Trophoblast cell (in vitro differentiated cells and primary cell): ENCODE measurements around the gene PNPLA7.
"Not testable (repeated sequence)": the region's sequence is repeated elsewhere in the genome, so short reads cannot be mapped to it uniquely, and the experiment has no call there.

Experiments
- DNase-seq, 2 donors: peaks; one replicate each; pipeline ENCODE4 v3.0.0-alpha.2; 2016
- H2AFZ ChIP-seq: 2 replicates; pipeline ENCODE4 v1.6.1; 2013; ENCODE audit warnings: low read length, moderate library complexity, mild to moderate bottlenecking; ENCODE audit not compliant: insufficient read depth, poor library complexity
- H2AK5ac ChIP-seq: 2 replicates; pipeline ENCODE4 v1.6.1; 2013; ENCODE audit warnings: mild to moderate bottlenecking, low read length
- H2BK120ac ChIP-seq: 2 replicates; pipeline ENCODE4 v1.6.1; 2013; ENCODE audit warnings: low read length, mild to moderate bottlenecking, moderate library complexity; ENCODE audit not compliant: insufficient read depth, poor library complexity
- H2BK12ac ChIP-seq: 2 replicates; pipeline ENCODE4 v1.6.1; 2013; ENCODE audit warnings: mild to moderate bottlenecking, low read length, moderate library complexity
- H2BK5ac ChIP-seq: 2 replicates; pipeline ENCODE4 v1.6.1; 2013; ENCODE audit warnings: low read length, low read depth, moderate library complexity, mild to moderate bottlenecking; ENCODE audit not compliant: poor library complexity
- H3K14ac ChIP-seq: 2 replicates; pipeline ENCODE4 v1.6.1; 2013; ENCODE audit warnings: mild to moderate bottlenecking, low read length
- H3K18ac ChIP-seq: 2 replicates; pipeline ENCODE4 v1.6.1; 2013; ENCODE audit warnings: mild to moderate bottlenecking, low read length
- H3K23ac ChIP-seq: 2 replicates; pipeline ENCODE4 v1.6.1; 2013; ENCODE audit warnings: low read length
- H3K27ac ChIP-seq: 2 replicates; pipeline ENCODE4 v1.5.1; 2013; ENCODE audit warnings: low read depth, mild to moderate bottlenecking, inconsistent platforms, low read length, moderate library complexity
- H3K27me3 ChIP-seq: 2 replicates; pipeline ENCODE4 v1.6.1; 2013; ENCODE audit warnings: inconsistent platforms, mild to moderate bottlenecking, low read length, moderate library complexity; ENCODE audit not compliant: insufficient read depth
- H3K36me3 ChIP-seq, 2 experiments: 1 replicate in 1 of 2; 2 replicates in 1 of 2; pipeline ENCODE4 v1.6.1; 2013; ENCODE audit warnings: low read length in 2 of 2, mild to moderate bottlenecking in 2 of 2, moderate library complexity in 1 of 2; ENCODE audit not compliant: insufficient read depth in 2 of 2, control insufficient read depth in 1 of 2
- H3K4ac ChIP-seq: 2 replicates; pipeline ENCODE4 v1.6.1; 2013; ENCODE audit warnings: low read depth, mild to moderate bottlenecking, low read length, moderate library complexity
- H3K4me1 ChIP-seq, 2 experiments: 1 replicate in 1 of 2; 2 replicates in 1 of 2; pipeline ENCODE4 v1.6.1; 2013; ENCODE audit warnings: low read length in 2 of 2, mild to moderate bottlenecking in 2 of 2, moderate library complexity in 1 of 2; ENCODE audit not compliant: insufficient read depth in 2 of 2, control insufficient read depth in 1 of 2
- H3K4me2 ChIP-seq: 2 replicates; pipeline ENCODE4 v1.6.1; 2013; ENCODE audit warnings: inconsistent platforms, mild to moderate bottlenecking, low read length, moderate library complexity
- H3K4me3 ChIP-seq: 2 replicates; pipeline ENCODE4 v1.5.1; 2013; ENCODE audit warnings: mild to moderate bottlenecking, low read depth, low read length, inconsistent platforms
- H3K79me1 ChIP-seq: one replicate; pipeline ENCODE4 v1.6.1; 2013; ENCODE audit warnings: low read length
- H3K79me2 ChIP-seq: 2 replicates; pipeline ENCODE4 v1.6.1; 2013; ENCODE audit warnings: low read length, mild to moderate bottlenecking; ENCODE audit not compliant: control insufficient read depth, insufficient read depth, poor library complexity
- H3K9ac ChIP-seq: 2 replicates; pipeline ENCODE4 v1.6.1; 2013; ENCODE audit warnings: mild to moderate bottlenecking, low read length
- H3K9me3 ChIP-seq: 2 replicates; pipeline ENCODE4 v1.6.1; 2013; ENCODE audit warnings: low read depth, mild to moderate bottlenecking, control low read depth, inconsistent platforms, low read length; ENCODE audit not compliant: insufficient read depth
- H4K12ac ChIP-seq: 2 replicates; pipeline ENCODE4 v1.6.1; 2013; ENCODE audit warnings: low read depth, mild to moderate bottlenecking, low read length, moderate library complexity
- H4K8ac ChIP-seq: 2 replicates; pipeline ENCODE4 v1.6.1; 2013; ENCODE audit warnings: low read depth, mild to moderate bottlenecking, low read length, moderate library complexity
- H4K91ac ChIP-seq: one replicate; pipeline ENCODE4 v1.6.1; 2013; ENCODE audit warnings: low read depth, mild to moderate bottlenecking, low read length, moderate library complexity
- WGBS: extraction: QIAGEN DNeasy Blood & Tissue Kit; methylation state at CpG from one replicate; pipeline ENCODE4 v1.1.7; 2013; ENCODE audit warnings: missing lambda C conversion rate; ENCODE audit not compliant: insufficient read length, insufficient coverage; ENCODE audit errors: extremely low coverage; 5-methylcytosine and 5-hydroxymethylcytosine counted together

The PNPLA7 gene

GRCh38 chr9:137450539-137451222, 99.5 kb downstream of the PNPLA7 start:
- not testable (repeated sequence) for H3K18ac ChIP-seq, H2AK5ac ChIP-seq, H3K14ac ChIP-seq, H4K12ac ChIP-seq, H4K91ac ChIP-seq, H3K23ac ChIP-seq, H2AFZ ChIP-seq, H4K8ac ChIP-seq, H3K4me2 ChIP-seq, H2BK120ac ChIP-seq, H3K79me1 ChIP-seq, H2BK12ac ChIP-seq, H3K9ac ChIP-seq, H3K27me3 ChIP-seq, H3K4ac ChIP-seq, H3K4me3 ChIP-seq, H3K9me3 ChIP-seq, H3K27ac ChIP-seq, DNase-seq, H3K79me2 ChIP-seq, H2BK5ac ChIP-seq
- Histone ChIP-seq H3K4me1 (peaks cover 9 to 15% of the 10 kb centered on the region in 2 experiments), H3K36me3 (peaks cover 19 to 28% of the 10 kb centered on the region in 2 experiments)
- 100% methylated on average over 2 of the region's 24 CpGs for WGBS

GRCh38 chr9:137449931-137450538, 100.2 kb downstream of the PNPLA7 start:
- no CpG with 5 or more reads among the region's 18 CpGs for WGBS
- H2AFZ ChIP-seq, result no peak overlapping the region

DNA sequence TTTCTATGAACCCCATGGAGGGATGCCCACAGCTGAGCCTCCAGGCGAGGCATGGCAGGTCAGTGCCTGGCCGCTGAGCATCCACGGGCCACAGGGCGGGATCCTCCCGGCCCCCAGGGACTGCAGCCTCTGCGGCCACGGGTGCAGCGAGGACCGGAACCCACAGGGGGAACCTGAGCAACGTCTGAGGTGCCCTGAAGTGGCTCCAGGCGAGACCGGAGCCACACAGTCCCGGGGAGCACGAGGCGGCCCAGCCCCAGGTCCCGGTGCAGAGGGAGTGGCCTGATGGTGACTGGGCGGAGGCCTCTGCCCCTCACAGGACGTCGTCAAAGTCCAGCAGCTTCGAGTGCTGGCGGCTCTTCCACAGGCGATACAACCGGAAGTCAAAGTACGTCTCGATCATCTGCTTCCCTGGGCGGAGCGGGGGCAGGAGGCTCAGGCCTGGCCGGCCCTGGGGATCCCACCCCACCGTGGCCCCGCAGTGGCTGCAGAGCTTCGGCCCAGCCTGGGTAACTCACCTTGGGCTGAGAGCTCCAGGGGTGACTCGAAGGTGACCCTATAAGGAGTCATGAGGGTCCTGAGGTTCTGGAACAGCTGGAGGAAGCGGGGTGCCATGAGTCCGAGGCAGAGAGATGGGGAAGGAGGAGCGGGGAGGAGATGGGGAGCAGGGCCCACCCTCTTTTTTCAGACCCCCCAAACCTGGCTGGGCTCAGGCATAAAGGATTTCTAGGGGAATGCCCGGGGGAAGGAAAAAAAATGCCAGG, 100.9 kb downstream of the PNPLA7 start:
- Histone ChIP-seq H3K79me2 (no peaks in the 10 kb centered on the region), H2BK12ac (no peak overlapping the region), H3K36me3 (peaks cover 13 to 20% of the 10 kb centered on the region in 2 experiments), H4K91ac (no peak overlapping the region), H2AFZ (no peak overlapping the region), H3K4me2 (no peak overlapping the region), H3K4ac (no peak overlapping the region), H3K4me3 (no peak overlapping the region), H3K18ac (no peak overlapping the region), H3K9ac (no peak overlapping the region), H2BK5ac (no peak overlapping the region), H2BK120ac (no peak overlapping the region), H3K14ac (no peak overlapping the region), H3K79me1 (peaks cover 3% of the 10 kb centered on the region), H4K8ac (no peak overlapping the region), H3K23ac (no peak overlapping the region), H3K27ac (no peak overlapping the region), H3K9me3 (peaks cover 8% of the 10 kb centered on the region), H3K4me1 (peaks cover 5 to 7% of the 10 kb centered on the region in 2 experiments), H2AK5ac (no peak overlapping the region), H3K27me3 (no peaks in the 10 kb centered on the region), H4K12ac (no peak overlapping the region)
- no CpG with 5 or more reads among the region's 36 CpGs for WGBS
- DNase-seq, result no peak

More at GRCh38 chr9:137449931-137450538, 100.2 kb downstream of the PNPLA7 start:
- Histone ChIP-seq H2BK5ac (no peak overlapping the region), H3K9me3 (peaks cover 8% of the 10 kb centered on the region), H3K4me3 (no peak overlapping the region), H3K4ac (no peak overlapping the region), H3K14ac (no peak overlapping the region), H3K27me3 (no peaks in the 10 kb centered on the region), H3K18ac (no peak overlapping the region), H3K9ac (no peak overlapping the region), H3K4me2 (no peak overlapping the region), H2BK120ac (no peak overlapping the region), H2BK12ac (no peak overlapping the region), H4K91ac (no peak overlapping the region), H3K36me3 (peaks cover 15 to 21% of the 10 kb centered on the region in 2 experiments), H3K27ac (no peak overlapping the region), H4K8ac (no peak overlapping the region), H3K79me2 (no peaks in the 10 kb centered on the region), H3K4me1 (peaks cover 9 to 12% of the 10 kb centered on the region in 2 experiments), H2AK5ac (no peak overlapping the region), H3K79me1 (peaks cover 3% of the 10 kb centered on the region), H4K12ac (no peak overlapping the region), H3K23ac (no peak overlapping the region)
- DNase-seq, result no peak

GRCh38 chr9:137448602-137448962, 101.6 kb downstream of the PNPLA7 start:
- no peak overlapping the region for H2BK5ac ChIP-seq
- no peak overlapping the region for H3K4me3 ChIP-seq
- no peak overlapping the region for H3K4me2 ChIP-seq
- H3K9ac ChIP-seq, result no peak overlapping the region
- peaks cover 4 to 5% of the 10 kb centered on the region in 2 experiments for H3K4me1 ChIP-seq
- WGBS, result no CpG with 5 or more reads among the region's 16 CpGs
- no peak overlapping the region for H4K8ac ChIP-seq
- DNase-seq, result no peak
- no peak overlapping the region for H4K91ac ChIP-seq
- H2AK5ac ChIP-seq, result no peak overlapping the region
- H3K4ac ChIP-seq, result no peak overlapping the region
- peaks cover 13 to 20% of the 10 kb centered on the region in 2 experiments for H3K36me3 ChIP-seq
- H3K18ac ChIP-seq, result no peak overlapping the region
- peaks cover 8% of the 10 kb centered on the region for H3K9me3 ChIP-seq
- H3K23ac ChIP-seq, result no peak overlapping the region
- H2BK120ac ChIP-seq, result no peak overlapping the region
- no peaks in the 10 kb centered on the region for H3K27me3 ChIP-seq
- H3K79me1 ChIP-seq, result peaks cover under 1% of the 10 kb centered on the region
- no peaks in the 10 kb centered on the region for H3K79me2 ChIP-seq
- H4K12ac ChIP-seq, result no peak overlapping the region
- no peak overlapping the region for H3K14ac ChIP-seq
- no peak overlapping the region for H2AFZ ChIP-seq
- no peak overlapping the region for H3K27ac ChIP-seq
- no peak overlapping the region for H2BK12ac ChIP-seq
